CD14-positive monocyte (primary cell): ENCODE data around the gene VPS52. TPM values are rescaled to one million over a fixed set of nuclear protein-coding genes. Genes with fewer than 3 reads are reported as not detected.

Experiments
- DNase-seq, 3 donors: peaks; one replicate each; pipeline ENCODE4 v3.0.0-alpha.2; 2011 to 2022
- H2AFZ ChIP-seq: 2 replicates; pipeline ENCODE4 v1.6.0; 2012; ENCODE audit warnings: mild to moderate bottlenecking, low read depth, low read length, inconsistent platforms; ENCODE audit not compliant: insufficient read depth, poor library complexity, severe bottlenecking
- H3K27ac ChIP-seq, 2 donors: 1 replicate in 1 of 2; 2 replicates in 1 of 2; pipeline ENCODE4 v1.5.1; 2012 to 2013; ENCODE audit warnings: low read length in 2 of 2, control low read depth in 1 of 2, inconsistent platforms in 1 of 2, low read depth in 1 of 2, mild to moderate bottlenecking in 1 of 2
- H3K27me3 ChIP-seq, 2 donors: one replicate each; pipeline versions ENCODE4 v1.6.0 to v1.6.1; 2011 to 2013; ENCODE audit warnings: low read length in 2 of 2; ENCODE audit not compliant: control insufficient read depth in 2 of 2, insufficient read depth in 2 of 2
- H3K36me3 ChIP-seq, 2 donors: replicated peaks in 1 of 2; 1 replicate in 1 of 2; 2 replicates in 1 of 2; pipeline versions ENCODE4 v1.5.1 to v1.6.1; 2012 to 2013; ENCODE audit warnings: low read length in 2 of 2, control low read depth in 1 of 2, inconsistent platforms in 1 of 2, mild to moderate bottlenecking in 1 of 2; ENCODE audit not compliant: insufficient read depth in 2 of 2, control insufficient read depth in 1 of 2
- H3K4me1 ChIP-seq, 2 donors: 1 replicate in 1 of 2; 2 replicates in 1 of 2; pipeline versions ENCODE4 v1.5.1 to v1.6.1; 2012 to 2013; ENCODE audit warnings: low read length in 2 of 2, control low read depth in 1 of 2, inconsistent platforms in 1 of 2, mild to moderate bottlenecking in 1 of 2, moderate library complexity in 1 of 2; ENCODE audit not compliant: insufficient read depth in 2 of 2, control insufficient read depth in 1 of 2
- H3K4me2 ChIP-seq: replicated peaks from 2 replicates; pipeline ENCODE3; 2012; ENCODE audit warnings: low read length, moderate library complexity, mild to moderate bottlenecking; ENCODE audit not compliant: poor library complexity, severe bottlenecking; ENCODE audit errors: extremely low read depth
- H3K4me3 ChIP-seq, 3 experiments: fragments of 200-600 bp in 1 of 3; sonication (generic) in 1 of 3; replicated peaks in 1 of 3; 1 replicate in 2 of 3; 2 replicates in 1 of 3; pipeline ENCODE4 v1.5.1; 2011 to 2013; ENCODE audit warnings: low read length in 3 of 3, mild to moderate bottlenecking in 3 of 3, control low read depth in 2 of 3, low read depth in 2 of 3, inconsistent platforms in 1 of 3, moderate library complexity in 1 of 3
- H3K79me2 ChIP-seq: 2 replicates; pipeline ENCODE4 v1.6.0; 2012; ENCODE audit warnings: mild to moderate bottlenecking, control low read depth, inconsistent platforms, low read length, moderate library complexity; ENCODE audit not compliant: insufficient read depth
- H3K9ac ChIP-seq: 2 replicates; pipeline ENCODE4 v1.6.0; 2017; ENCODE audit warnings: low read length, mild to moderate bottlenecking; ENCODE audit not compliant: insufficient read depth, poor library complexity, severe bottlenecking
- H3K9me3 ChIP-seq, 2 donors: replicated peaks in 1 of 2; 1 replicate in 1 of 2; 2 replicates in 1 of 2; pipeline versions ENCODE4 v1.5.1 to v1.6.1; 2012 to 2013; ENCODE audit warnings: low read length in 2 of 2, control low read depth in 1 of 2; ENCODE audit not compliant: control insufficient read depth in 1 of 2, insufficient read depth in 1 of 2
- H4K20me1 ChIP-seq: 2 replicates; pipeline ENCODE4 v1.6.0; 2012; ENCODE audit warnings: mild to moderate bottlenecking, low read length, control low read depth, moderate library complexity; ENCODE audit not compliant: insufficient read depth
- H3K27ac Mint-ChIP-seq, 7 donors: one replicate each; pipeline ENCODE4 v1.8.0; 2020; ENCODE audit warnings: mild to moderate bottlenecking in 7 of 7, mixed read lengths in 7 of 7, moderate library complexity in 6 of 7, inconsistent platforms in 2 of 7
- H3K27me3 Mint-ChIP-seq, 3 donors: one replicate each; pipeline ENCODE4 v1.8.0; 2021 to 2022; ENCODE audit warnings: low read depth in 3 of 3, mild to moderate bottlenecking in 3 of 3, mixed read lengths in 3 of 3, moderate library complexity in 3 of 3, inconsistent platforms in 1 of 3
- H3K36me3 Mint-ChIP-seq, 2 donors: one replicate each; pipeline ENCODE4 v1.8.0; 2020; ENCODE audit warnings: mixed read lengths in 2 of 2, inconsistent platforms in 1 of 2, mild to moderate bottlenecking in 1 of 2
- H3K4me1 Mint-ChIP-seq: one replicate; pipeline ENCODE4 v1.8.0; 2020; ENCODE audit warnings: mild to moderate bottlenecking, mixed read lengths
- H3K4me3 Mint-ChIP-seq, 2 donors: one replicate each; pipeline ENCODE4 v1.8.0; 2020; ENCODE audit warnings: mild to moderate bottlenecking in 2 of 2, mixed read lengths in 2 of 2, moderate library complexity in 1 of 2
- H3K9me3 Mint-ChIP-seq, 7 donors: one replicate each; pipeline ENCODE4 v1.8.0; 2020 to 2022; ENCODE audit warnings: mixed read lengths in 7 of 7, mild to moderate bottlenecking in 6 of 7, moderate library complexity in 6 of 7, inconsistent platforms in 2 of 7
- WGBS: methylation state at CpG from one replicate; pipeline ENCODE4 v1.1.5; 2013; ENCODE audit warnings: missing lambda C conversion rate; ENCODE audit not compliant: insufficient coverage; 5-methylcytosine and 5-hydroxymethylcytosine counted together
- intact Hi-C, 2 donors: fragments of 100-400 bp; cut with micrococcal nuclease; formaldehyde crosslinking; loops; one replicate each; pipeline versions ENCODE4 v1.15.0 to v1.15.1; 2023
- polyA plus RNA-seq, 3 donors: library from polyadenylated mRNA; depleted of rRNA in 1 of 3; unstranded in 2 of 3; stranded (reverse) in 1 of 3; fragments of 300-500 nt in 2 of 3; fragments of >200 nt in 1 of 3; fragmentation: Illumina TruSeq in 2 of 3; gene quantifications; 1 replicate in 2 of 3; 2 replicates in 1 of 3; pipeline ENCODE4 v1.2.3, GENCODE V29; 2012 to 2021
- TF ChIP-seq, protein P1 (sequence below): fragments of 200-600 bp; IDR thresholded peaks from one replicate; pipeline ENCODE4 v1.8.0; 2022; ENCODE audit warnings: antibody characterized with exemption, mild to moderate bottlenecking

VPS52 gene
- polyA plus RNA-seq, 3 donors = 11.0 to 150 (median 14.5) TPM

DNA sequence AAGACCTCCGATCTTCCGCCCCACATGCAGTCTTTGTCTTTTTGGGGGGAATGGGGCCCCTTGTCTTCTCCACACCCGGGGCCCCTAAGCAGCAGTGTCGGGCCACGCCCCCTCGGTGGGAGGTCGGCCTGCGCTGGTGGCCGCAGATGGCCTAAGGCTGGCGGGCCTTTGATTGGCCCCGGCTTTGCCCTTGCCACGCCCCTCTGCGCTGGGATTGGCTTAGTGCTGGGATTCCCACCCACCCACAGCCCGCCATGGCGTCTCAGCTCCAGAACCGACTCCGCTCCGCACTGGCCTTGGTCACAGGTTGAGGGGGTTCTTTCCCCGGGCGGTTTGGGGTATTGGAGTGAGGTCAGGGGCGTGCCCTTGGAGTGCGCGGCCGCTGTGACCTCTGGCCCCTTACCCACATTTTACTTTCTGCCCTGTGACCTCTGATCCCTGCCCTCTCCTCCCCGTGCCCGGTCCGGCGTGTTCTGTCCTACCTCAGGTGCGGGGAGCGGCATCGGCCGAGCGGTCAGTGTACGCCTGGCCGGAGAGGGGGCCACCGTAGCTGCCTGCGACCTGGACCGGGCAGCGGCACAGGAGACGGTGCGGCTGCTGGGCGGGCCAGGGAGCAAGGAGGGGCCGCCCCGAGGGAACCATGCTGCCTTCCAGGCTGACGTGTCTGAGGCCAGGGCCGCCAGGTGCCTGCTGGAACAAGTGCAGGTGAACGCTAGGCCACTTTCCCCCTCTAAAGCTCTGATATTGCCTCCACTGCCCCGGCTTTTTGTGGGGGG lies 67.1 kb downstream of the VPS52 start, which contains the start of gene HSD17B8:
TSS of gene HSD17B8 (plus strand) at position 241 of the 776 bp plus-strand sequence. CDS start at position 255, 14 bp downstream.
- DNase-seq = peak; percentile 86 to 95 (median 86)
- Histone ChIP-seq H3K79me2 (peaks cover 35% of the 10 kb centered on the region), H3K27ac (peak within 1 kb of the TSS in 1 of 2 donors; percentile 52), H3K9me3 (no peaks in the 10 kb centered on the region), H3K36me3 (peaks cover 20 to 23% of the 10 kb centered on the region in 2 donors), H4K20me1 (peaks cover 15% of the 10 kb centered on the region), H3K4me1 (peaks cover 42 to 59% of the 10 kb centered on the region in 2 donors), H3K4me3 (peak within 1 kb of the TSS; percentile 62 to 84 (median 74)), H3K4me2 (peak within 1 kb of the TSS; percentile 90), H3K9ac (peak within 1 kb of the TSS; percentile 56), H3K27me3 (no peaks in the 10 kb centered on the region), H2AFZ (peak within 1 kb of the TSS; percentile 84)
- H3K4me3 Mint-ChIP-seq = peak within 1 kb of the TSS; percentile 83 to 90
- H3K27me3 Mint-ChIP-seq = peaks cover 0 to 13% (median 12%) of the 10 kb centered on the region in 3 donors
- peaks cover 54% of the 10 kb centered on the region for H3K4me1 Mint-ChIP-seq
- peak within 1 kb of the TSS; percentile 37 to 84 (median 66) for H3K27ac Mint-ChIP-seq
- intact Hi-C loops = loop anchor here (5.0 to 10.0 kb wide), 2 partner anchors 93 to 210 kb away; partner anchors contain the start of genes CUTA (in 1 of the 2), PHF1 (in 1 of the 2) and RGL2 (in 1 of the 2)
- 0% methylated on average over 24 of the region's 48 CpGs for WGBS
- H3K36me3 Mint-ChIP-seq = peaks cover 25 to 27% of the 10 kb centered on the region in 2 donors
- H3K9me3 Mint-ChIP-seq = peaks cover 0 to 3% (median 0%) of the 10 kb centered on the region in 7 donors
- TF ChIP-seq, protein P1, sequence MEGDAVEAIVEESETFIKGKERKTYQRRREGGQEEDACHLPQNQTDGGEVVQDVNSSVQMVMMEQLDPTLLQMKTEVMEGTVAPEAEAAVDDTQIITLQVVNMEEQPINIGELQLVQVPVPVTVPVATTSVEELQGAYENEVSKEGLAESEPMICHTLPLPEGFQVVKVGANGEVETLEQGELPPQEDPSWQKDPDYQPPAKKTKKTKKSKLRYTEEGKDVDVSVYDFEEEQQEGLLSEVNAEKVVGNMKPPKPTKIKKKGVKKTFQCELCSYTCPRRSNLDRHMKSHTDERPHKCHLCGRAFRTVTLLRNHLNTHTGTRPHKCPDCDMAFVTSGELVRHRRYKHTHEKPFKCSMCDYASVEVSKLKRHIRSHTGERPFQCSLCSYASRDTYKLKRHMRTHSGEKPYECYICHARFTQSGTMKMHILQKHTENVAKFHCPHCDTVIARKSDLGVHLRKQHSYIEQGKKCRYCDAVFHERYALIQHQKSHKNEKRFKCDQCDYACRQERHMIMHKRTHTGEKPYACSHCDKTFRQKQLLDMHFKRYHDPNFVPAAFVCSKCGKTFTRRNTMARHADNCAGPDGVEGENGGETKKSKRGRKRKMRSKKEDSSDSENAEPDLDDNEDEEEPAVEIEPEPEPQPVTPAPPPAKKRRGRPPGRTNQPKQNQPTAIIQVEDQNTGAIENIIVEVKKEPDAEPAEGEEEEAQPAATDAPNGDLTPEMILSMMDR = no peak

DNA sequence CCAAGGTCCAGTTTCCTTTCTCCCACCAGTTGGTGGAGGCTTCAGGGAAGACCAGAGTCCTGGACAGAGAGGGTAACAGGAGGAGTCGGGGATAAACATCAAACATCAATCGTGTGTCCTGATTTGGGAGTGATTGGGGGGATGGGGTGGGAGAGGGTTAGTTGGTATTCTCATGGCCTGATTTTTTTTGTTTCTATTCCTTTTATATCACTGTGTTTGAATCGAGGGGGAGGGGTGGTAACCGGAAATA lies 67.6 kb downstream of the VPS52 start:
- no peak for DNase-seq
- peak overlapping the region in 4 of 7 donors; percentile 8 to 84 (median 60) for H3K27ac Mint-ChIP-seq
- Histone ChIP-seq H3K27ac (no peak overlapping the region), H2AFZ (no peak overlapping the region), H3K9me3 (no peaks in the 10 kb centered on the region), H3K27me3 (no peaks in the 10 kb centered on the region), H3K4me2 (peak overlapping the region; percentile 90), H3K79me2 (peaks cover 40% of the 10 kb centered on the region), H4K20me1 (peaks cover 20% of the 10 kb centered on the region), H3K36me3 (peaks cover 20 to 21% of the 10 kb centered on the region in 2 donors), H3K9ac (no peak overlapping the region), H3K4me3 (peak overlapping the region in 2 of 3 experiments; percentile 74 to 84), H3K4me1 (peaks cover 46 to 63% of the 10 kb centered on the region in 2 donors)
- TF ChIP-seq, protein P1 = no peak
- peak overlapping the region; percentile 62 to 78 for H3K4me3 Mint-ChIP-seq
- H3K36me3 Mint-ChIP-seq = peaks cover 22 to 23% of the 10 kb centered on the region in 2 donors
- peaks cover 55% of the 10 kb centered on the region for H3K4me1 Mint-ChIP-seq
- WGBS = no CpG with 5 or more reads among the region's 4 CpGs
- intact Hi-C loops = loop anchor here (5.0 to 10.0 kb wide), 2 partner anchors 93 to 211 kb away; partner anchors contain the start of genes CUTA (in 1 of the 2), PHF1 (in 1 of the 2) and RGL2 (in 1 of the 2)
- peaks cover 0 to 13% (median 12%) of the 10 kb centered on the region in 3 donors for H3K27me3 Mint-ChIP-seq
- H3K9me3 Mint-ChIP-seq = peaks cover 0 to 3% (median 0%) of the 10 kb centered on the region in 7 donors
